GM18520 (cell line): Measurements from ENCODE around the gene NOG.

Experiments
- ATAC-seq: cut with Tn5 transposase; IDR thresholded peaks from one replicate; pipeline ENCODE4 v1.9.1; 2021; ENCODE audit not compliant: unreplicated experiment

The NOG gene

DNA sequence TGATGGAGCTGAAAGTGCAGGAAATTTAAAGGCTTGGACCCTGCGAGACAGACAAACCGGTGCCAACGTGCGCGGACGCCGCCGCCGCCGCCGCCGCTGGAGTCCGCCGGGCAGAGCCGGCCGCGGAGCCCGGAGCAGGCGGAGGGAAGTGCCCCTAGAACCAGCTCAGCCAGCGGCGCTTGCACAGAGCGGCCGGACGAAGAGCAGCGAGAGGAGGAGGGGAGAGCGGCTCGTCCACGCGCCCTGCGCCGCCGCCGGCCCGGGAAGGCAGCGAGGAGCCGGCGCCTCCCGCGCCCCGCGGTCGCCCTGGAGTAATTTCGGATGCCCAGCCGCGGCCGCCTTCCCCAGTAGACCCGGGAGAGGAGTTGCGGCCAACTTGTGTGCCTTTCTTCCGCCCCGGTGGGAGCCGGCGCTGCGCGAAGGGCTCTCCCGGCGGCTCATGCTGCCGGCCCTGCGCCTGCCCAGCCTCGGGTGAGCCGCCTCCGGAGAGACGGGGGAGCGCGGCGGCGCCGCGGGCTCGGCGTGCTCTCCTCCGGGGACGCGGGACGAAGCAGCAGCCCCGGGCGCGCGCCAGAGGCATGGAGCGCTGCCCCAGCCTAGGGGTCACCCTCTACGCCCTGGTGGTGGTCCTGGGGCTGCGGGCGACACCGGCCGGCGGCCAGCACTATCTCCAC lies at the start of gene NOG:
NOG (plus strand) TSS at position 54 of the 674 bp plus-strand sequence; CDS start at position 579, 525 bp downstream.
- ATAC-seq, result no peak

DNA sequence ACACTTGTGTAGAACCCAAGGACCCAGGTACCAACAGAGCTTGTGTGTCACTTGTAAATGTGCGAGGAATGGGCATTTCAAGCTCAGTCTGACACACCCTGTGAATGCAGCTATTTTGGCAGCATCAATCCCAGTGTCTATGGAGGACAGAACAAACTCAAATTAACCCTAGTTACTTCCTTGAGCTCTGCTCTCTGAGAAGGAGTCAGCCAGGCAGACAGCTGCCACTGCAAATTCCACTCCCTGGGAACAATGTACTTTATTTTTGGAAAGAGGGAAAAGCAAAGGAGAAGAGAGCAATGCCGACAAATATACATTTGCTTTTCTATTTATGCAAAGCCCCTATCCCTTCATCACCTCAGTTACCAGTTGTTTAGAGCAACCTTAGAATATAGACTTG lies 48.4 kb upstream of the NOG start:
- no peak for ATAC-seq

GRCh38 chr17:56545930-56546329 lies 47.6 kb upstream of the NOG start:
- no peak for ATAC-seq

- ATAC-seq, result no peak
Measured at GRCh38 chr17:56548661-56549060, 44.8 kb upstream of the NOG start.

- ATAC-seq, result no peak
Measured at GRCh38 chr17:56549501-56549900, 44.0 kb upstream of the NOG start.

- ATAC-seq, result no peak
Measured at GRCh38 chr17:56557682-56558081, 35.8 kb upstream of the NOG start.

DNA sequence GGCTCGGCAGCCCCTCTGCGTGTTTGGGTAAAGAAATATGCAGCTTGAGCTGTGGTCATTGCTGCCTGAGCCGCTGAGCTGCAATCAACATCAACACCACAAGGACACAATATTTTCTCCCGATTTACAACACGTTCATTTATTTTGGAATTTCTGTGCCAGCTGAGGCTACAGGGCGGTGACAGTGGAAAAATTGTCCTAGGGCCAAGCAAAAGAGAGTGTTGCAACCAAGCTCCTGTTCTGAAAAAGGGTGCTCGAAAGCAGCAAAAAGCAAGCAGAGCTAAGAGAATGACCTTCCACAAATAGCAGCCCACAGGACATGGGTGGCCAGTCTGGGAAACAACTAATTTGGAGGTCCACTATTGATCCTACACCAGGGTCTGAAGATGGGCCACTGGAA lies 35.4 kb upstream of the NOG start:
- ATAC-seq, result no peak

DNA sequence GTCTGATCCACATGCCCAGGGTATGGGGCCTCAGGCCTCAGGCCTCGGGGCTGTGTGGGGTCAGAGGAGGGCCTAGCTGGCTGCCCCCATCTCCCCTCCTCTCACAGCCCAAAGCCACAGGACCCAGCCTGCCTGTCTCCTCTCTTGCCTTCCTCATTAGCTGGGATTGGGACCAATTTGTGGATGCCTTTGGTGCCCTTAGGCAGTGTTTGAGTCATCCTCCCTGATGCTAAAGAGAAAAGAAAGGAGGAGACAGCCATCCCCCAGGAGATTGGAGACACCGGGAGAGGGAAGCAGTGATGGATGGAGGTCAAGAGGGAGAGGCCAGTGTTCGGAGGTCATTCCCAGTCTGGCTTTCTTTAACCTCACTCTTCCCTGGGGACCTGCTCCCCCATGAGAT lies 23.3 kb upstream of the NOG start:
- ATAC-seq, result no peak

DNA sequence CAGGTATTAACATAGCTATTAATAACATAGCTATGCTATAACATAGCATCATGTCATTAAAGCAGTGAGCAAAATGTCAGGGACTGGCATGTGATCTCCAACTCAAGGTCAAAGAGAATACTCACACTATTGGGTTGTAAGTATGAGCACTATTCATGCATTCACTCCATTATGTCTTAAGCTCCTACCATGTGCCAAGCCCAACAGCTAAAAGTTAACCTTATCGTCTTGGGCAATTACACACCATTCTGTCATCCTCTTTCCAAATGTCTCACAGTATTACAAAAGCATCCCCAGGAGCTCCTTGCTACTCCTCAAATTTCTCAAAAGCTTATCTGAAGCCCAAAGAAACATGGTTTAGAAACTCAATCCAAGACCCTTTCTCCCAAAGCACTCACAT lies 22.0 kb upstream of the NOG start:
- ATAC-seq, result no peak

- no peak for ATAC-seq
Measured at GRCh38 chr17:56577190-56577842, 16.2 kb upstream of the NOG start.

GRCh38 chr17:56577843-56578204 lies 15.7 kb upstream of the NOG start:
- no peak for ATAC-seq

DNA sequence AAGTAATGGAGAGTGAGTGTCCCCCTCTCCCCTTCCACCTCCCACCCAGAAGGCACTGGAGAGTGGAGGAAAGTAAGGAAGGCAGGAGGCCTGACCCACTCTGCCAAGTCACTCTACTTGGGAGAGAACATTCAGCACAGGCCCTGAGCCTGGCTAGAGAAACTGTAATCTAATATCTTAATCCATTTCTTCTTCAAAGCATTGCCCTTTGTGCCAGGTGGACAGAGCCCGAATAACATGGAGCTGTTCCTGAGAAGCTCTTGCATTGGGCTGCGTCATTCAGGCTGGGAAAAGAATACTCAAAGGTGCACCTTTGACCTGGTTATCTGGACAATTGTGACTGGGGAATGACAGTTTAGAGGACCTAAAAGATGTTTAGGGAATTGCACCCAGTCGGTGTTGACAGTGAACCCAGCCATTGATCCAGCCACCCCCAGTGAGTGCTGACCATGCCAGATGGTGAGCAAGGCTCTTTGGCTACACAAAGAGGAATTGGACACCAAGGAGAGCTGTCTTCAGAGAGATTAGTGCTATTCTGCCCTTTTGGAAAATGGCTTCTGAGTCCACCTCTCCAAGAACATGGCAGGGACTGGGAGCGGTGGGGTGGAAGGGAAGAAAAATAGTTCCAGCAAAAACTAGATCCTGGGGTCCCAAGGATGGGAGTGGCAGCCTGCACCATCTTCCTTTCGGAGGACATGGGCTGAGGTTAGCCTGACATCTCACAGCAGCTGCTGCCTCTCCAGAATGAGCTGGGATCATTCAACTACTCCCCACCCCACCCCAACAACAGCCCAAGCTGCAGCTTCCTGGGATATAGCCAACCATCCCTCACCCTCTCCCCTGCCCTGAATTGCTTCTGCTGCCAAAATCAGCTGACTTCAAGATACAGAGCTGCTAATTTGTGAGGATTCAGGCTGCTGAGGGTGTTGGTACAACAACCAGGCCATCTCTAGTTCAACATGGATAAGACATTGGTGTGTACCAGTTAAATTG lies 11.6 kb upstream of the NOG start:
- ATAC-seq, result no peak

DNA sequence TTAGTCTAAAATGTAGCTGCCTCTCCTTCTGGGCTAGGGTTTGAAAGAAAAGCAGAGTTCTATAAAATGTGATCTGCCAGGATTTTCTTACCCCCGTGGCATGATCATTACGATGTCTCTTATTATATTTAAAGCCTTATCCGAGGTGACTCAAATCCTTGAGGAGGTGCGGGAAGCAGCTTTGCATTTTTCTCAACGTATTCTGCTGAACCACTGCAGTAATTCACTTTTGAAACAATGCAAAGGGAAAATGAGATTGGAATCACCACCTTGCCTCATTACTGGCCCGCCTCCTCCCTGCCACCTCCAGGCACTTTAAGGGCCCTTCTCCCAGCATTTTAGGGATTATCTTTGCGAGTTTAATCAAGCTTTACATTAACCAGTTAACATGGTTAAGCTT lies 9.7 kb upstream of the NOG start:
- no peak for ATAC-seq

- ATAC-seq, result no peak
Measured at GRCh38 chr17:56587298-56587697, 6.2 kb upstream of the NOG start.

- peak; percentile 64 for ATAC-seq
Measured at GRCh38 chr17:56592487-56593085, 913 bp upstream of the NOG start.

DNA sequence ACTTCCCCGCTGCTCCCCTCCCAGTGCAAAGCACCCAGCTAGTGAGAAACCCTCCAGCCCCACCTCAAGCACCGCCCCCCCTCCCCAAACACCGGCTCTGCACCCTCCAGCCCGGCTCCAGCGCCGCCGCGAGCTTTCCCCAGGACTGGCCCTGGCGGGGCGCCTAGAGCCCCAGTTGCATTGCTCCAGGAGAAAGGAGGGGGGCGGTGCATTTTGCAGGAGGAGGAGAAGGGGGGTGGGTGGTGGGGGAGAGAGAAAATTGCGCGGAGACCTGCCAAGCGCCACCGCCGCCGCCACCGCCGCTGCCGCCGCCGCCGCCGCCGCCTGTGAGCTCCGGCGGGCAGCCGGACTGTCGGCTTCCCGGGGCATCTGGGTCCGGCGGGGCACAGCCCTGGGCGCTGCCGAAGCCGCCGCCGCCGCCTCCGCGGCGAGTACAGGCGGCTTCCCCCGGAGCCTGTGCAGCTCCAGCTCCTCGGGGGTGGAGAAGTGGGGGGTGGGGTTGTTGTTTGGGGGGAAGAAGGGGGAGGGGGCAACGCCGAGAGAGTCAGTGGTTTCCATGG lies 333 bp upstream of the NOG start:
- no peak for ATAC-seq

DNA sequence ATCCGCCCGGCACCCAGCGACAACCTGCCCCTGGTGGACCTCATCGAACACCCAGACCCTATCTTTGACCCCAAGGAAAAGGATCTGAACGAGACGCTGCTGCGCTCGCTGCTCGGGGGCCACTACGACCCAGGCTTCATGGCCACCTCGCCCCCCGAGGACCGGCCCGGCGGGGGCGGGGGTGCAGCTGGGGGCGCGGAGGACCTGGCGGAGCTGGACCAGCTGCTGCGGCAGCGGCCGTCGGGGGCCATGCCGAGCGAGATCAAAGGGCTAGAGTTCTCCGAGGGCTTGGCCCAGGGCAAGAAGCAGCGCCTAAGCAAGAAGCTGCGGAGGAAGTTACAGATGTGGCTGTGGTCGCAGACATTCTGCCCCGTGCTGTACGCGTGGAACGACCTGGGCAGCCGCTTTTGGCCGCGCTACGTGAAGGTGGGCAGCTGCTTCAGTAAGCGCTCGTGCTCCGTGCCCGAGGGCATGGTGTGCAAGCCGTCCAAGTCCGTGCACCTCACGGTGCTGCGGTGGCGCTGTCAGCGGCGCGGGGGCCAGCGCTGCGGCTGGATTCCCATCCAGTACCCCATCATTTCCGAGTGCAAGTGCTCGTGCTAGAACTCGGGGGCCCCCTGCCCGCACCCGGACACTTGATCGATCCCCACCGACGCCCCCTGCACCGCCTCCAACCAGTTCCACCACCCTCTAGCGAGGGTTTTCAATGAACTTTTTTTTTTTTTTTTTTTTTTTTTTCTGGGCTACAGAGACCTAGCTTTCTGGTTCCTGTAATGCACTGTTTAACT lies 1.0 kb downstream of the NOG start:
- ATAC-seq, result no peak

GRCh38 chr17:56595108-56595418 lies 1.6 kb downstream of the NOG start:
- no peak for ATAC-seq

- ATAC-seq, result no peak
Measured at GRCh38 chr17:56595831-56596690, 2.6 kb downstream of the NOG start.
